Ascending aorta (tissue), 2 donors: ENCODE data around the gene DPAGT1. TPM values are rescaled to one million over a fixed set of nuclear protein-coding genes. Genes with fewer than 3 reads are reported as not detected.

ENCODE experiments used
- DNase-seq, 2 donors: peaks; one replicate each; pipeline ENCODE4 v3.0.0-alpha.2; 2019; ENCODE audit warnings: low spot score in 2 of 2
- H3K27ac ChIP-seq, 2 donors: fragments of 200-600 bp; sonication (generic); one replicate each; pipeline ENCODE4 v1.5.1; 2016 to 2017; ENCODE audit warnings: mild to moderate bottlenecking in 1 of 2
- H3K27me3 ChIP-seq: fragments of 200-600 bp; sonication (generic); one replicate; pipeline ENCODE4 v1.5.1; 2017
- H3K36me3 ChIP-seq, 2 donors: fragments of 200-600 bp; sonication (generic); one replicate each; pipeline ENCODE4 v1.5.1; 2016
- H3K4me1 ChIP-seq, 2 donors: fragments of 200-600 bp; sonication (generic); one replicate each; pipeline ENCODE4 v1.5.1; 2016 to 2017; ENCODE audit warnings: mild to moderate bottlenecking in 1 of 2
- H3K4me3 ChIP-seq, 2 donors: fragments of 200-600 bp; sonication (generic); one replicate each; pipeline ENCODE4 v1.5.1; 2016 to 2017; ENCODE audit warnings: mild to moderate bottlenecking in 1 of 2
- H3K9me3 ChIP-seq, 2 donors: fragments of 200-600 bp; sonication (generic); one replicate each; pipeline ENCODE4 v1.5.1; 2016
- CTCF ChIP-seq, 3 experiments: fragments of 200-600 bp in 2 of 3; fragments of 450-650 bp in 1 of 3; sonication (generic) in 2 of 3; IDR thresholded peaks; one replicate each; pipeline ENCODE4 v1.5.1; 2016 to 2019; ENCODE audit warnings: antibody characterized with exemption in 3 of 3, mild to moderate bottlenecking in 1 of 3, moderate library complexity in 1 of 3
- intact Hi-C: fragments of 100-400 bp; cut with DNase I; formaldehyde crosslinking; loops from one replicate; pipeline ENCODE4 v1.15.1; 2023
- total RNA-seq: library from RNA; depleted of rRNA; stranded (reverse); fragments of >200 nt; gene quantifications from one replicate; pipeline ENCODE4 v1.1.0, GENCODE V29; 2016

DPAGT1 gene
- total RNA-seq, 1 donor from 2014 or later, result 61.9 TPM

GRCh38 chr11:119057000-119057769 is 44.5 kb downstream of the DPAGT1 start, which contains the start of gene HYOU1:
Gene HYOU1 (minus strand): TSS chr11:119057205. CDS start chr11:119056160, 1,045 bp downstream.
- H3K27ac ChIP-seq, result peak within 1 kb of the TSS; percentile 91 to 96
- H3K36me3 ChIP-seq, result peaks cover 30 to 31% of the 10 kb centered on the region in 2 donors
- DNase-seq, result peak; percentile 95 to 99
- H3K4me1 ChIP-seq, result peaks cover 3 to 10% of the 10 kb centered on the region in 2 donors
- H3K9me3 ChIP-seq, result no peaks in the 10 kb centered on the region
- H3K27me3 ChIP-seq, result no peaks in the 10 kb centered on the region
- intact Hi-C loops, result loop anchor here (1.0 to 2.0 kb wide), 5 partner anchors 10 to 46 kb away; partner anchors contain the start of genes RPS25, TRAPPC4 and VPS11
- peak within 1 kb of the TSS; percentile 88 to 95 for H3K4me3 ChIP-seq
- TF ChIP-seq CTCF (IDR thresholded peaks at IDR 0.05), result peak; percentile 6 to 36 (median 14)

- peak overlapping the region; percentile 88 to 95 for H3K4me3 ChIP-seq
- no peaks in the 10 kb centered on the region for H3K9me3 ChIP-seq
- no peaks in the 10 kb centered on the region for H3K27me3 ChIP-seq
- TF ChIP-seq CTCF (IDR thresholded peaks at IDR 0.05), result no peak
- H3K4me1 ChIP-seq, result peaks cover 3 to 10% of the 10 kb centered on the region in 2 donors
- peak in 1 of 2 donors; percentile 69 for DNase-seq
- peaks cover 36 to 38% of the 10 kb centered on the region in 2 donors for H3K36me3 ChIP-seq
- H3K27ac ChIP-seq, result peak overlapping the region; percentile 79 to 96
- intact Hi-C loops, result loop anchor here (2.0 kb wide), 2 partner anchors 38 to 46 kb away; a partner anchor contains a TSS
Measured at GRCh38 chr11:119056421-119056999, 45.1 kb downstream of the DPAGT1 start.

- peaks cover 3 to 10% of the 10 kb centered on the region in 2 donors for H3K4me1 ChIP-seq
- intact Hi-C loops, result loop anchor here (2.0 kb wide), 2 partner anchors 39 to 47 kb away; a partner anchor contains a TSS
- peak overlapping the region; percentile 79 to 96 for H3K27ac ChIP-seq
- H3K9me3 ChIP-seq, result no peaks in the 10 kb centered on the region
- no peak for DNase-seq
- peak overlapping the region; percentile 88 to 95 for H3K4me3 ChIP-seq
- no peak for TF ChIP-seq CTCF (IDR thresholded peaks at IDR 0.05)
- H3K36me3 ChIP-seq, result peaks cover 42 to 44% of the 10 kb centered on the region in 2 donors
- no peaks in the 10 kb centered on the region for H3K27me3 ChIP-seq
Measured at GRCh38 chr11:119055901-119056300, 45.8 kb downstream of the DPAGT1 start.

- Histone ChIP-seq H3K36me3 (peaks cover 54 to 57% of the 10 kb centered on the region in 2 donors), H3K4me3 (no peak overlapping the region), H3K27me3 (no peaks in the 10 kb centered on the region), H3K9me3 (no peaks in the 10 kb centered on the region), H3K4me1 (peaks cover 3 to 10% of the 10 kb centered on the region in 2 donors), H3K27ac (no peak overlapping the region)
- DNase-seq, result no peak
- intact Hi-C loops, result no loop called here
- no peak for TF ChIP-seq CTCF (IDR thresholded peaks at IDR 0.05)
Measured at GRCh38 chr11:119054418-119054817, 47.2 kb downstream of the DPAGT1 start.

GRCh38 chr11:119052163-119052814 is 49.4 kb downstream of the DPAGT1 start:
- no peaks in the 10 kb centered on the region for H3K27me3 ChIP-seq
- no peak overlapping the region for H3K4me3 ChIP-seq
- H3K9me3 ChIP-seq, result no peaks in the 10 kb centered on the region
- H3K27ac ChIP-seq, result no peak overlapping the region
- no peak for DNase-seq
- intact Hi-C loops, result no loop called here
- peaks cover 3% of the 10 kb centered on the region in 2 donors for H3K4me1 ChIP-seq
- TF ChIP-seq CTCF (IDR thresholded peaks at IDR 0.05), result no peak
- peaks cover 75 to 79% of the 10 kb centered on the region in 2 donors for H3K36me3 ChIP-seq
